K562 treated with DMSO at 1 percent for 12 hours (cell line): ENCODE measurements around the gene N4BP2L1. TPM values are rescaled to one million over a fixed set of nuclear protein-coding genes. Genes with fewer than 3 reads are reported as not detected.

Experiments used
- total RNA-seq: library from RNA; unstranded; fragments of 300-600 nt; gene quantifications from 2 replicates; pipeline ENCODE4 v1.2.3, GENCODE V29; 2022; ENCODE audit not compliant: insufficient read depth

Gene N4BP2L1
- total RNA-seq: not detected in 2 replicates

GRCh38 chr13:32427852-32428580 is at the start of gene N4BP2L1:
Gene N4BP2L1, minus strand, starts transcription at chr13:32428130. Its CDS starts 48 bp downstream, at chr13:32428082.

Other genes with a start within 250 kb of the N4BP2L1 start
- not detected in 2 replicates for gene ZAR1L, start 112.8 kb downstream of the N4BP2L1 start, total RNA-seq
- 3.0 and 11.0 TPM in 2 replicates for gene BRCA2, start 112.6 kb downstream of the N4BP2L1 start, total RNA-seq
- gene N4BP2L2, start 110.7 kb upstream of the N4BP2L1 start, total RNA-seq: 5.5 and 22.9 TPM in 2 replicates
- gene PDS5B, start 158.3 kb upstream of the N4BP2L1 start, total RNA-seq: 3.6 and 11.8 TPM in 2 replicates